ENCODE measurements around the gene DDX10.

The DDX10 gene

GRCh38 chr11:108662700-108663099 lies 2.2 kb upstream of the DDX10 start:
- DNase-seq = no peak

GRCh38 chr11:108663154-108663877 lies 1.6 kb upstream of the DDX10 start:
- no peak for DNase-seq

- DNase-seq = peak; percentile 42
These were observed 1.5 kb downstream of the DDX10 start for GRCh38 chr11:108666373-108666772.

GRCh38 chr11:108669286-108669685 lies 4.4 kb downstream of the DDX10 start:
- no peak for DNase-seq

GRCh38 chr11:108669711-108670110 lies 4.8 kb downstream of the DDX10 start:
- peak; percentile 43 for DNase-seq

- DNase-seq = no peak
These were observed 5.6 kb downstream of the DDX10 start for GRCh38 chr11:108670451-108670850.

GRCh38 chr11:108672113-108672512 lies 7.2 kb downstream of the DDX10 start:
- peak; percentile 4 for DNase-seq

- DNase-seq = no peak
These were observed 7.9 kb downstream of the DDX10 start for GRCh38 chr11:108672786-108673185.

GRCh38 chr11:108679045-108679444 lies 14.2 kb downstream of the DDX10 start:
- DNase-seq = no peak

- no peak for DNase-seq
These were observed 15.4 kb downstream of the DDX10 start for GRCh38 chr11:108680271-108680670.

- no peak for DNase-seq
These were observed 20.7 kb downstream of the DDX10 start for GRCh38 chr11:108685419-108686130.

GRCh38 chr11:108693852-108694251 lies 29.0 kb downstream of the DDX10 start:
- no peak for DNase-seq

- DNase-seq = no peak
These were observed 30.0 kb downstream of the DDX10 start for GRCh38 chr11:108694846-108695245.

- DNase-seq = peak; percentile 54
These were observed 33.1 kb downstream of the DDX10 start for GRCh38 chr11:108697872-108698473.

- no peak for DNase-seq
These were observed 34.2 kb downstream of the DDX10 start for GRCh38 chr11:108698844-108699642.

GRCh38 chr11:108703916-108704315 lies 39.0 kb downstream of the DDX10 start:
- DNase-seq = no peak

- no peak for DNase-seq
These were observed 40.2 kb downstream of the DDX10 start for GRCh38 chr11:108705061-108705460.

- no peak for DNase-seq
These were observed 43.3 kb downstream of the DDX10 start for GRCh38 chr11:108708173-108708572.

GRCh38 chr11:108709741-108710140 lies 44.9 kb downstream of the DDX10 start:
- DNase-seq = no peak

GRCh38 chr11:108713076-108713790 lies 48.4 kb downstream of the DDX10 start:
- DNase-seq = no peak

- DNase-seq = no peak
These were observed 50.4 kb downstream of the DDX10 start for GRCh38 chr11:108715239-108715638.

- DNase-seq = no peak
These were observed 53.6 kb downstream of the DDX10 start for GRCh38 chr11:108718466-108718865.

Data from NCI-H82 (cell line).